GM12892 (cell line): ENCODE data around the gene HOXA4.

Experiments used
- POLR2A ChIP-seq: IDR thresholded peaks from 2 replicates; pipeline ENCODE4 v1.6.1; 2011; ENCODE audit warnings: low read depth, low read length, control low read depth
- TAF1 ChIP-seq: IDR thresholded peaks from 2 replicates; pipeline ENCODE4 v1.6.1; 2011; ENCODE audit warnings: low read depth, mild to moderate bottlenecking, control low read depth, low read length, borderline replicate concordance

GRCh38 chr7:27111751-27112277 lies 18.7 kb downstream of the HOXA4 start:
- TF ChIP-seq POLR2A: no peak
- no peak for TF ChIP-seq TAF1
